ENCODE measurements around the gene PTPRA. TPM values are rescaled to one million over a fixed set of nuclear protein-coding genes. Genes with fewer than 3 reads are reported as not detected.

The PTPRA gene
- total RNA-seq, 2 experiments from 2014 or later: 33.3 to 47.2 TPM

DNA sequence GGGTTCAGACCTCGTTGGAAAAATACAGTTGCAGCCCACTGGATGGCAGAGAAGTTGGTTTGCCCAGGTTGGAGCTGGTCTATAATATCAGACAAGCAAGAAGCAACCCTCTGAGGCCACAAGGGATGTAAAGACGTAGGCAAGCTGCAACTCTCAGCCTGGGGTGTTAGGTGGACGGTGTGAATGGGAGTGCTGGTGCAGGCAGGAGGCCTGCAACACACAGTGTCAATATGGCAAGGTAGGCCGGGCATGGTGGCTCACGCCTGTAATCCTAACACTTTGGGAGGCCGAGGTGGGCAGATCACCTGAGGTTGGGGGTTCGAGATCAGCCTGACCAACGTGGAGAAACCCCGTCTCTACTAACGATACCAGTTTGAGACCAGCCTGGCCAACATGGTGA is 22.2 kb upstream of the PTPRA start:
- no peak overlapping the region for H3K27ac ChIP-seq (ENCODE audit: low read depth, low read length, poor library complexity, severe bottlenecking)
- POLR2A ChIA-PET: interaction anchor here (0.6 kb wide), 1 partner anchor 1002 kb away, joined by 3 read pairs; no protein-coding TSS in a partner anchor
- DNase-seq (ENCODE audit: low spot score): no peak
- H3K4me3 ChIP-seq (ENCODE audit: low read depth, low read length, poor library complexity, severe bottlenecking): no peak overlapping the region
- H4K20me1 ChIP-seq (ENCODE audit: insufficient read depth, low read length): no peaks in the 10 kb centered on the region
- no peaks in the 10 kb centered on the region for H3K79me2 ChIP-seq (ENCODE audit: insufficient read depth, low read depth, low read length)
- no peak overlapping the region for H3K4me2 ChIP-seq (ENCODE audit: low read length)
- H3K4me1 ChIP-seq (ENCODE audit: insufficient read depth, low read length, poor library complexity, severe bottlenecking): no peaks in the 10 kb centered on the region
- no peaks in the 10 kb centered on the region for H3K9me2 ChIP-seq (ENCODE audit: insufficient read depth, low read length)
- CTCF ChIA-PET (ENCODE audit: unreplicated experiment): interaction anchor here (0.6 kb wide), 1 partner anchor 157 kb away, joined by 3 read pairs; no protein-coding TSS in a partner anchor
- no peaks in the 10 kb centered on the region for H3K36me3 ChIP-seq (ENCODE audit: insufficient read depth, low read length)
- no peaks in the 10 kb centered on the region for H3K9me3 ChIP-seq (ENCODE audit: low read length)
- intact Hi-C loops (cut with micrococcal nuclease; ENCODE audit: unreplicated experiment): loop anchor here (5.0 to 10.0 kb wide), 2 partner anchors 94 to 136 kb away; no protein-coding TSS in a partner anchor
- TF ChIP-seq EZH2phosphoT487 (IDR thresholded peaks at IDR 0.05; ENCODE audit: borderline replicate concordance, low read depth, low read length): no peak
- TF ChIP-seq, protein P1, sequence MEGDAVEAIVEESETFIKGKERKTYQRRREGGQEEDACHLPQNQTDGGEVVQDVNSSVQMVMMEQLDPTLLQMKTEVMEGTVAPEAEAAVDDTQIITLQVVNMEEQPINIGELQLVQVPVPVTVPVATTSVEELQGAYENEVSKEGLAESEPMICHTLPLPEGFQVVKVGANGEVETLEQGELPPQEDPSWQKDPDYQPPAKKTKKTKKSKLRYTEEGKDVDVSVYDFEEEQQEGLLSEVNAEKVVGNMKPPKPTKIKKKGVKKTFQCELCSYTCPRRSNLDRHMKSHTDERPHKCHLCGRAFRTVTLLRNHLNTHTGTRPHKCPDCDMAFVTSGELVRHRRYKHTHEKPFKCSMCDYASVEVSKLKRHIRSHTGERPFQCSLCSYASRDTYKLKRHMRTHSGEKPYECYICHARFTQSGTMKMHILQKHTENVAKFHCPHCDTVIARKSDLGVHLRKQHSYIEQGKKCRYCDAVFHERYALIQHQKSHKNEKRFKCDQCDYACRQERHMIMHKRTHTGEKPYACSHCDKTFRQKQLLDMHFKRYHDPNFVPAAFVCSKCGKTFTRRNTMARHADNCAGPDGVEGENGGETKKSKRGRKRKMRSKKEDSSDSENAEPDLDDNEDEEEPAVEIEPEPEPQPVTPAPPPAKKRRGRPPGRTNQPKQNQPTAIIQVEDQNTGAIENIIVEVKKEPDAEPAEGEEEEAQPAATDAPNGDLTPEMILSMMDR (conservative IDR thresholded peaks at IDR 0.05; ENCODE audit: low read length): no peak
- no peak overlapping the region for H2AFZ ChIP-seq (ENCODE audit: low read length)
- BruUV-seq (replicated peaks): no TSS peak

DNA sequence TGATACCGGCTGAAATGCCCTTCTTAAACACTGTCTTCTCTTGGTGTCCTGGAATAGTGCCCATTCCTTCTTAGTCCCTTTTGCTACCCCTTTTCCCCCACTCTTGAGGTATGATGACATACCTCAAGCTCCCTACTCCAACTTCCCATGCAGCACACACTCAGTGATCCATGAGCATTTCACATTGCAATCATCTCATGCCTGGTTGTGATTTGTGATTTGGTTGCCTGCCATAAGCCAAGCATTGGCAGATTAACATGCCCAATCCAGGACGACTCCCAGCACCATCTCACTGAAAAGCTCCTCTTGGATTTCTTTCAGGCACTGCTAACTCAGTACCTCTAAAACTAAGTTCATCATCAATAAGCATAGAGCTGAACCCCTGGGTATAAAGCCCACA is 14.7 kb upstream of the PTPRA start:
- H3K9me3 ChIP-seq (ENCODE audit: low read length): no peaks in the 10 kb centered on the region
- POLR2A ChIA-PET: no interaction called here
- intact Hi-C loops (cut with micrococcal nuclease; ENCODE audit: unreplicated experiment): loop anchor here (10.0 kb wide), 1 partner anchor 144 kb away; no protein-coding TSS in a partner anchor
- no peaks in the 10 kb centered on the region for H3K4me1 ChIP-seq (ENCODE audit: insufficient read depth, low read length, poor library complexity, severe bottlenecking)
- DNase-seq (ENCODE audit: low spot score): no peak
- H3K4me3 ChIP-seq (ENCODE audit: low read depth, low read length, poor library complexity, severe bottlenecking): no peak overlapping the region
- CTCF ChIA-PET (ENCODE audit: unreplicated experiment): no interaction called here
- H2AFZ ChIP-seq (ENCODE audit: low read length): no peak overlapping the region
- TF ChIP-seq, protein P1 (conservative IDR thresholded peaks at IDR 0.05; ENCODE audit: low read length): no peak
- no peak for TF ChIP-seq EZH2phosphoT487 (IDR thresholded peaks at IDR 0.05; ENCODE audit: borderline replicate concordance, low read depth, low read length)
- H3K4me2 ChIP-seq (ENCODE audit: low read length): no peak overlapping the region
- no peaks in the 10 kb centered on the region for H3K36me3 ChIP-seq (ENCODE audit: insufficient read depth, low read length)
- BruUV-seq (replicated peaks): no TSS peak
- H3K27ac ChIP-seq (ENCODE audit: low read depth, low read length, poor library complexity, severe bottlenecking): no peak overlapping the region
- H3K79me2 ChIP-seq (ENCODE audit: insufficient read depth, low read depth, low read length): no peaks in the 10 kb centered on the region
- no peaks in the 10 kb centered on the region for H3K9me2 ChIP-seq (ENCODE audit: insufficient read depth, low read length)
- H4K20me1 ChIP-seq (ENCODE audit: insufficient read depth, low read length): no peaks in the 10 kb centered on the region

DNA sequence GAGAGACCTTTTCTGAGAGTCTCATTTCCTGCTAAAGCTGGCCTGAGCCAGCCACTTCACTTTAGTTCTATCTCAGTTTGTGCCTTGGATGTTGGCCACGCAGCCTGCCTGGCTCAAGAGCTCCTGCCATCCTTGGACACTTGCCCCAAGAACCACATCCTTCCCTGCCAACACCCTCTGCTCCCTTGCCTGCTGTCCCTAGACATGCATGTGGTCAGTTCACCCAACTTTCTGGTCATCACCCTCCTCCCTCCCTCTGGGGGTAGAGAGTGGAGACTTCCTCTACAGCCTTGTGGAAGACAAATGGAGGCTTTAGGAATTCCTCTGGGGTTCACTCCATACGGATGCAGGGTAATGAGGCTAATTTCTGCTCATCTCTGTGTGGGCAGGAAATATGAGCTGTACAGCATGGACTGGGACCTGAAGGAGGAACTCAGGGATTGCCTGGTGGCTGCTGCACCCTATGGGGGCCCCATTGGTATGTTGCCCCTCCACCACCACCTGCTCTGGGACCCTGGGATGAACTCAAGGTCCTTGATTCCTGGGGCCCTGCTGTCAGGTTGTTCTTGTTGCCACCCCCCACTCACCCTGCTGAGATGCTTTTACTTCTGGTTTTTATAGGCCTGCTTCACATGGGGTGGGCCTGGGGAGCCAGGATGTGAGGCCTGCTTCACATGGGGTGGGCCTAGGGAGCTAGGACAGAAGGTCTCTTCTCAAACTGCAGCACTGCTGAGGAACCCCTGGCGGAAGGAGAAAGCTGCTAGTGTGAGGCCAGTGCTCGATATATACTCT is 13.8 kb upstream of the PTPRA start:
- ChIA-PET CTCF (ENCODE audit: unreplicated experiment) (no interaction called here), POLR2A (interaction anchor here (0.7 kb wide), 1 partner anchor 331 kb away, joined by 3 read pairs; no protein-coding TSS in a partner anchor)
- Histone ChIP-seq H3K79me2 (ENCODE audit: insufficient read depth, low read depth, low read length) (no peaks in the 10 kb centered on the region), H2AFZ (ENCODE audit: low read length) (no peak overlapping the region), H3K4me2 (ENCODE audit: low read length) (no peak overlapping the region), H3K27ac (ENCODE audit: low read depth, low read length, poor library complexity, severe bottlenecking) (no peak overlapping the region), H3K9me3 (ENCODE audit: low read length) (no peaks in the 10 kb centered on the region), H3K4me1 (ENCODE audit: insufficient read depth, low read length, poor library complexity, severe bottlenecking) (no peaks in the 10 kb centered on the region), H3K9me2 (ENCODE audit: insufficient read depth, low read length) (no peaks in the 10 kb centered on the region), H3K4me3 (ENCODE audit: low read depth, low read length, poor library complexity, severe bottlenecking) (no peak overlapping the region), H4K20me1 (ENCODE audit: insufficient read depth, low read length) (no peaks in the 10 kb centered on the region), H3K36me3 (ENCODE audit: insufficient read depth, low read length) (no peaks in the 10 kb centered on the region)
- DNase-seq (ENCODE audit: low spot score): no peak
- intact Hi-C loops (cut with micrococcal nuclease; ENCODE audit: unreplicated experiment): loop anchor here (10.0 kb wide), 1 partner anchor 145 kb away; no protein-coding TSS in a partner anchor
- TF ChIP-seq, protein P1 (conservative IDR thresholded peaks at IDR 0.05; ENCODE audit: low read length): no peak
- TF ChIP-seq EZH2phosphoT487 (IDR thresholded peaks at IDR 0.05; ENCODE audit: borderline replicate concordance, low read depth, low read length): no peak
- BruUV-seq (replicated peaks): no TSS peak
